Lung (tissue), 12 donors: ENCODE data around the gene GSTT2. TPM values are rescaled to one million over a fixed set of nuclear protein-coding genes. Genes with fewer than 3 reads are reported as not detected.

Experiments
- ATAC-seq: fragments of 200-7000 bp; cut with Tn5 transposase; one replicate; pipeline ENCODE4 v1.9.1; 2020; ENCODE audit warnings: moderate number of reproducible peaks; ENCODE audit not compliant: insufficient read depth, low FRiP score
- DNase-seq, 3 donors: peaks; one replicate each; pipeline ENCODE4 v3.0.0-alpha.2; 2013 to 2017
- H3K27ac ChIP-seq, 2 donors: one replicate each; pipeline ENCODE4 v1.5.1; 2013; ENCODE audit warnings: mild to moderate bottlenecking in 2 of 2, moderate library complexity in 2 of 2, control low read depth in 1 of 2, inconsistent platforms in 1 of 2, low read depth in 1 of 2, low read length in 1 of 2
- H3K27me3 ChIP-seq, 3 donors: one replicate each; pipeline ENCODE4 v1.5.1; 2013; ENCODE audit warnings: low read length in 2 of 3; ENCODE audit not compliant: control insufficient read depth in 3 of 3, insufficient read depth in 3 of 3
- H3K36me3 ChIP-seq, 4 donors: one replicate each; pipeline ENCODE4 v1.5.1; 2013; ENCODE audit warnings: low read length in 4 of 4, mild to moderate bottlenecking in 1 of 4, moderate library complexity in 1 of 4; ENCODE audit not compliant: control insufficient read depth in 4 of 4, insufficient read depth in 4 of 4
- H3K4me1 ChIP-seq, 5 donors: one replicate each; pipeline ENCODE4 v1.5.1; 2013; ENCODE audit warnings: low read length in 5 of 5, mild to moderate bottlenecking in 2 of 5, moderate library complexity in 1 of 5; ENCODE audit not compliant: control insufficient read depth in 5 of 5, insufficient read depth in 5 of 5
- H3K4me3 ChIP-seq: one replicate; pipeline ENCODE4 v1.5.1; 2013; ENCODE audit warnings: mild to moderate bottlenecking, control low read depth, moderate library complexity
- H3K9ac ChIP-seq, 2 donors: one replicate each; pipeline ENCODE4 v1.5.1; 2013; ENCODE audit warnings: low read length in 2 of 2, control low read depth in 1 of 2; ENCODE audit not compliant: insufficient read depth in 1 of 2
- H3K9me3 ChIP-seq, 4 donors: one replicate each; pipeline ENCODE4 v1.5.1; 2013; ENCODE audit warnings: low read length in 3 of 4, mild to moderate bottlenecking in 1 of 4, moderate library complexity in 1 of 4; ENCODE audit not compliant: control insufficient read depth in 4 of 4, insufficient read depth in 3 of 4
- CTCF ChIP-seq: IDR thresholded peaks from 2 replicates; pipeline ENCODE4 v1.5.1; 2012; ENCODE audit warnings: mild to moderate bottlenecking; ENCODE audit errors: control extremely low read depth, extremely low read depth
- WGBS, 2 donors: extraction: QIAGEN DNeasy Blood & Tissue Kit; methylation state at CpG; one replicate each; pipeline ENCODE4 v1.1.7; 2013; 5-methylcytosine and 5-hydroxymethylcytosine counted together
- polyA plus RNA-seq, 2 donors: library from polyadenylated mRNA; stranded (reverse); fragments of 200-250 nt; gene quantifications; one replicate each; pipeline ENCODE4 v1.2.1, GENCODE V29; 2013
- total RNA-seq, 2 donors: library from RNA; depleted of rRNA in 1 of 2; stranded (reverse); fragments of >200 nt in 1 of 2; gene quantifications; one replicate each; pipeline ENCODE4 v1.2.1, GENCODE V29; 2014 to 2021
- donor health status: control.
- donor health status: control.
- donor health status: Bipolar disorder and iron deficiency.
- donor health status: healthy.
- donor health status: DM: yes; HTN: yes; CAD: no.

GSTT2 gene
- total and polyA plus RNA-seq, 4 donors = 0.22 to 4.9 (median 3.1) TPM; not detected in 1

- H3K9ac ChIP-seq = no peak overlapping the region
- no peak overlapping the region for H3K4me3 ChIP-seq
- no peak for DNase-seq
- TF ChIP-seq CTCF = no peak
- H3K9me3 ChIP-seq = peaks cover 0 to 8% (median 0%) of the 10 kb centered on the region in 4 donors
- no peak for ATAC-seq
- no peak overlapping the region for H3K27ac ChIP-seq
- H3K36me3 ChIP-seq = peaks cover 0 to 6% (median 0%) of the 10 kb centered on the region in 4 donors
- no peaks in the 10 kb centered on the region for H3K27me3 ChIP-seq
- H3K4me1 ChIP-seq = peaks cover 0 to 4% (median 0%) of the 10 kb centered on the region in 5 donors
Measured at GRCh38 chr22:24023204-24023789, 43.4 kb downstream of the GSTT2 start.

- no peak overlapping the region for H3K4me3 ChIP-seq
- no peak overlapping the region for H3K9ac ChIP-seq
- H3K36me3 ChIP-seq = peaks cover 0 to 6% (median 0%) of the 10 kb centered on the region in 4 donors
- no peaks in the 10 kb centered on the region for H3K27me3 ChIP-seq
- H3K27ac ChIP-seq = no peak overlapping the region
- 96 to 100% methylated on average over 3 of the region's 3 CpGs for WGBS, 2 donors
- no peak for DNase-seq
- no peak for TF ChIP-seq CTCF
- peaks cover 0 to 8% (median 0%) of the 10 kb centered on the region in 4 donors for H3K9me3 ChIP-seq
- peaks cover 0 to 4% (median 0%) of the 10 kb centered on the region in 5 donors for H3K4me1 ChIP-seq
- ATAC-seq = no peak
Measured at GRCh38 chr22:24024354-24024753, 44.4 kb downstream of the GSTT2 start.

- Histone ChIP-seq H3K27ac (no peak overlapping the region), H3K4me1 (peaks cover 0 to 4% (median 0%) of the 10 kb centered on the region in 5 donors), H3K9ac (no peak overlapping the region), H3K9me3 (peaks cover 0 to 8% (median 0%) of the 10 kb centered on the region in 4 donors), H3K36me3 (peaks cover 0 to 6% (median 0%) of the 10 kb centered on the region in 4 donors), H3K27me3 (no peaks in the 10 kb centered on the region), H3K4me3 (no peak overlapping the region)
- DNase-seq (no peak), ATAC-seq (no peak)
- 82 to 84% methylated on average over 6 of the region's 6 CpGs for WGBS, 2 donors
- TF ChIP-seq CTCF = no peak
Measured at GRCh38 chr22:24025475-24025874, 45.5 kb downstream of the GSTT2 start.

GRCh38 chr22:24026056-24026455, 46.1 kb downstream of the GSTT2 start:
- H3K4me1 ChIP-seq = peaks cover 0 to 4% (median 0%) of the 10 kb centered on the region in 5 donors
- no peak for ATAC-seq
- H3K9me3 ChIP-seq = peaks cover 0 to 8% (median 0%) of the 10 kb centered on the region in 4 donors
- no peak for DNase-seq
- H3K27ac ChIP-seq = no peak overlapping the region
- H3K27me3 ChIP-seq = no peaks in the 10 kb centered on the region
- H3K9ac ChIP-seq = no peak overlapping the region
- no peak overlapping the region for H3K4me3 ChIP-seq
- peaks cover 0 to 7% (median 0%) of the 10 kb centered on the region in 4 donors for H3K36me3 ChIP-seq
- no peak for TF ChIP-seq CTCF
- WGBS, 2 donors = 90 to 98% methylated on average over 2 of the region's 2 CpGs
